ENCODE measurements around the gene DOCK3.

GRCh38 chr3:51371943-51372557 lies 697.3 kb downstream of the DOCK3 start:
- TF ChIP-seq CTCF (IDR thresholded peaks at IDR 0.05; ENCODE audit: low read depth, low read length): peak; percentile 90
- no peak for TF ChIP-seq EZH2phosphoT487 (IDR thresholded peaks at IDR 0.05; ENCODE audit: low read depth)
